ENCODE data around the gene ZNF292.
"Not testable (repeated sequence)": the region's sequence is repeated elsewhere in the genome, so short reads cannot be mapped to it uniquely, and the experiment has no call there.

Gene ZNF292

DNA sequence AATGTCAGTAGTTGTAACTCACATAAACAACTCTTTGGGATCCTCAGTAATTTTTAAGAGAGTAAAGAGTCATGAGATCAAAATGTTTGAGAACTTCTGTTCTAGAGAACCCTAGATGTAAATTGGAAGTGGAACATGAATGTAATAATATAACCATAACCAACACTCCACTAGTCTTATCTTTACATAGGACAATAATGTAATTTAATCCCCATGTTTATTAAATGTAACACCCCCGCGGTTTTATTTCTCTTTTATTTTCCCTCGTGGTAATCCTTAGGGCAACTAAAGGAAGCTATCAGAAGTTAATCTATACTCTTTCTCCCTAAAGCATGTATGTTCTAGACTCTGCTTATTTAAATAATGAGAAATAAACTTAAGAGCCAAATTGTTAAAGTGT lies 54.4 kb downstream of the ZNF292 start:
- no peak for DNase-seq (ENCODE audit: extremely low read depth in 1 of 2, low read depth in 1 of 2)

DNA sequence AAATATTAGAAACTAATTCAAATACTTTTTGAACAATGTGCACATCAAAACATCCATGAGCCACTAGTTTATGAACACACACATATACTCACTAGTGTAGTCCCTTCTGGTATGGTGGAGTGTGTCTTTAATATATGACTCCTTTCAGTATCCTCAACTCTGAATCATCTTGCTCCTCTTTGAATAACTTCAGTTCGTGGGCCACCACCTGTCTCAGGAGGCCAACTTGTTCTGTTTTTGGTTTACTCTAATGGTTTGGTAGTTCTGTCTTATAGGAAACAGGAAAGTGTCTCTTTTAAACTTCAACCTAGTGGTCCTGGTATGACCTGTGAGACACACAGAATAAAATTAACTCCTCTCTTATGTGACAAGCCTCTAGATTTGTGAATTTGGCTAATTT lies 55.6 kb downstream of the ZNF292 start:
- DNase-seq (ENCODE audit: extremely low read depth in 1 of 2, low read depth in 1 of 2): no peak

DNA sequence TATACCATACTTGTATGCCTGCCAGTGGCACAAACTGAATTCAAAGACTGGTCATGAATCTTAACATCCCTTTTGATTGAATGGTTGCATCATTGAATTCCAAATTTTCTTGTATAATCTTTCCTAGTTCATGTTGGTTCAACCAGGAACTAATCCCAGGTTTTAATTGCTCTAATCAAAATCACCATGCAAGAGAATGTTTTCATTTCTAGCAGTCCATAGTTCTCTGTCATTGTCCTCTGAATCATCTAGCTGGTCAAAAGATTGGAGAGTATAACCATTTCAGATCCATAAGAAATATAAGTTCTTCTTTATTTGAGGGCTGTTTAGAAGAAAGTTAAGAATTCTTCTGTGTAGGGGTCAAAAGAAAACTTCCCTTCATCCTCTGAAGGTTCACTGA lies 57.2 kb downstream of the ZNF292 start:
- DNase-seq (ENCODE audit: extremely low read depth in 1 of 2, low read depth in 1 of 2): no peak

DNA sequence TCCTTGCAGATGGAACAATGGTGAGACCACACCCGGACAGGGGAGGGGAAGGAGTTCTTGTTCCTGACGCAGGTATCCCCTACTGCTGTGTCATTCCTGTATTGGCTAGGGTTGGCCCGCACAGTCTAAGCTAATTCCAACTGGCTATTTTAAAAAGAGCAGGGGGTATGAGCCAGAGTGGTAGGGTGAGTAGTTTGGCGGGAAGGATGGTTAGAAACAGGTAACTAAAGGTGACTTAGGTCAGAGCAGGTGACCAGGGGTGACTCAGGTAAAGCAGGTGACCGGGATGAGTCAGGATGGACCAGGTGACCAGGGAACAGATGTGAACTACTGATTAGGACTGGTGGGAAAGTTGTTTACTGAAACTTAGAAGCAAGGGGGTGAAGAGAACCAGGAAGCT lies 58.0 kb downstream of the ZNF292 start:
- no peak for DNase-seq (ENCODE audit: extremely low read depth in 1 of 2, low read depth in 1 of 2)

DNA sequence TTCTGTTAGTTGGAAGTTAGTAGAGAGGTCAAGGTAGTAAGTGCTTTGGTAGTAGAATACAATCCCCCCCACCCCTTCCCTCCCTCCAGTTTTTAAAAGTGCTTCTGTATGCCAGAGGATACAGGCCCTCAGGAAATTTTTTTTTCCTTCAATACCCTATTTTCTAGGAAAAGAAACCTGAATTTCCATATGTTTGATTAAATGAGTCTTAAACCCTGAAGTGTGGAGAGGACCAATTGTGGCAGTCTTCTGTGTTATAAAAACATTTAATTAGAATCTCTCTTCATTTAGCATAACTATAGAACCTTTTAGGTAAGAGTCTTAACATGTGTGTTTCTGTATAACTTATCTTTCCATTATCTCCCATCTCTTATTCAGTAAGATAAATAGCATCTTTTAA lies 59.5 kb downstream of the ZNF292 start:
- no peak for DNase-seq (ENCODE audit: extremely low read depth in 1 of 2, low read depth in 1 of 2)

DNA sequence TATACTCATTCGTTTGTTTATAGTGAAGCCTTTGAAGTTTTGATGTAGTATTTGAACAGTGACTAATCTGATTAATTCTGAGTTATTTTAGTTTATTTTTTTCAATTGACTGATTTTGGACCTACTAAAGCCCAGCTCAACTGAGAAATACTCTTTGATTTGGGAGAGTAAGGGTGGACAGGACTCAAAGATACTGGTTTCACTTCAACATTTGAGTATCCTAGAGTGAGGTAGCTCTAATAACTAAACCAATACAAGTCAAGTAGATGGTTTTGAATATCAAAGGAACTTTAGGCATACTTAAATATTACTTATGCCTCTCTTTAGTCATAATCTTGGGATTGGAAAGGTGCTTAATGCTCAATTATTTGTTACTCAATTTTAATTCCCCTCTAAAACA lies 65.6 kb downstream of the ZNF292 start:
- no peak for DNase-seq (ENCODE audit: extremely low read depth in 1 of 2, low read depth in 1 of 2)

DNA sequence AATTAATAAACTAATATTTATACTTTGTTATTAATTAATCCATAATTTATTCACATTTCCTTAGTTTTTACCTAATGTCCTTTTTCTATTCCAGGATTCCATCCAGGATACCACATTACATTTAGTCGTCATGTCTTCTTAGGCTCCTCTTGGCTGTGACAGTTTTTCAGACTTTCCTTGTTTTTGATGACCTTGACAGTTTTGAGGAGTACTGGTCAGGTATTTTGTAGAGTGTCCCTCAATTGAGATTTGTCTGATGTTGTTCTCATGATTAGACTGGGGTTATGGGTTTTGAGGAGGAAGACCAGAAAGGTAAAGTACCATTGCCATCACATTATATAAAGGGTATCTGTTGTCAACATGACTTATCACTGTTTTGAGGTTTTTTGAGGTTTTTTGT lies 67.3 kb downstream of the ZNF292 start:
- no peak for DNase-seq (ENCODE audit: extremely low read depth in 1 of 2, low read depth in 1 of 2)

DNA sequence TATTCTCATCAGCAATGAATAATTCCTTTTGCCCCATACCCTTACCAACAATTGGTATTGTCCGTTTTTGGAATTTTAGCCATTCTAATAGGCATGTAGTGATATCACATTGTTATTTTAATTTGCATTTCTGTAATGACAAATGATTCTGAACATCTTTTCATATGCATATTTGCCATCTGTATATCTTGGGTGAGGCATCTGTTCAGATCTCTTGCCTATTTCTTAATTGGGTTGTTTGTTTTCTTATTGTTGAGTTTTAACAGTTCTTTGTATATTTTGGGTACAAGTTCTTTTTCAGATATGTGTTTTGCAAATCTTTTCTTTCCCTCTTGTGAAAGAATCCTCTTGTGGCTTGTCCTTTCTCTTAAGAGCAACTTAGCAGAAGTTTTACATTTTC lies 69.6 kb downstream of the ZNF292 start:
- no peak for DNase-seq (ENCODE audit: extremely low read depth in 1 of 2, low read depth in 1 of 2)

DNA sequence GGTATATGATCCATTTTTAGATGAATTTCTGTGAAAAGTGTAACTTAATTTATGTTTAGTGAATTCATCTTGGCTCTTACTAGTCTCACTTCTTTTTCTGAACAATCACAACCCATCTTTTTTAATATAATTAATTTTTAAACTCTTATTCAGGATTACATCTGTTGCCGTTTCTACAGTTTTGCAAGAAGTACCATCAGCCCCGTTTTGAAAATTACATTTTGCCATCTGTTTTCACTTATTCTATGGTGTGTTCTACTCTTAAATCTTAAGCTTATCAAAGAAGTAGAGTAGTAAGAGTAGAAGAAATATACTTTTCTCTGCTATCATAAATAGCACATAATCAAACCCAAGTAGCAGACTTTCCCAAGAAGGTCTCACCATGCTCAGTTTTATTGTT lies 70.1 kb downstream of the ZNF292 start:
- DNase-seq (ENCODE audit: extremely low read depth in 1 of 2, low read depth in 1 of 2): no peak

DNA sequence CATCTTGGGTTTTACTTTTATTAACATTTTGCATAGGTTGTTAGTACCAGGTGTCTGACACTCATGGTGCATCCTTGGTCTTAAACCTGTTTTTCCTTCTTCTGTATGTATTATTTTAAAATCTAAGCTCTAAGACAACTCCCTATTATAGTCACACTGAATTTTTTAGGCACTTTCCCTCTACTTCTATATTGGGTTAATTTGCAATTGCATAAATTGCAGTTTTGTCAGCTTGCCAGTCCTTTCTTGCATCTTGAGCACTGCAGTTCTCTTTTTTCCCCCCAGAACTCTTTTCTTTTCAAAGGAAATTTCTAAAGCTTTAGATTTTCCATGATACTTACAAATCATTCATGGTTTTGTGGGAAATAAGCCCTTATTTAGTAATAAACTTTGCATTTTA lies 70.6 kb downstream of the ZNF292 start:
- DNase-seq (ENCODE audit: extremely low read depth in 1 of 2, low read depth in 1 of 2): no peak

DNA sequence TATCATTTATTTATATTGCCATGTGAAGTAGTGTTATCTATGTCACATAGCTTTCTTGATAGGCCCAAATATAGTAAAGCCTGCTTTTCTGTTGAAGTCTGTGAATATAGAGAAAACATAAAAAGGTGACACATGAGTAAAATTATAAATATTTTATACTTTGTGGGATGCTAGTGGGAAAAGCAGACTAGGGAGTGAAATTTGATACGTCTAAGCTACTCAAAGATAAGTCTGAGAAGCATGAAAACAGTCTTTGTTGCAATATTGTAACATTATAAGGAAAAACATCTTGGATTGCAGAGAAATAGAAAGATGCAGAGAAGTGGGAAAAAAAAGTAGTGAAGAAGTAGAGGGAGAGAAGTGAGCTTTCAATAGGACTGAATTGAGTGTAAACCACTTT lies 75.4 kb downstream of the ZNF292 start:
- DNase-seq (ENCODE audit: extremely low read depth in 1 of 2, low read depth in 1 of 2): no peak

DNA sequence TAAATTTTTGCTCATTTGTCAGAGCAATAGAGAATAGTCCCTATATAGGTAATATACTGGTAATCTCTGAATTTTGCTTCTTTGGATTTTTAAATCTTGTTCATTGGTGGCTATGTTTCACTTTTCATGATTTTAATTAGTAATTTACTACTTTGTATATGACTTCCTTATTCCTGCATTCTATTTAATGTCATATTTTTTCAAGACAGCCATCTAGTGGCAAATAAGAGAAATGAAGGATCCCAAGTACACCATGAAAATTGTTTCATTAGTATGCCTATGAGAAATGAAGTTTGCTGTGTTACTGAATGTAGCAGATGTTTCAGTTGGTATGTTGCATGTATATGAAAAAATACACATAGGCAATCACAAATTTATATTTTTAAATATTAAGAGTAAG lies 82.4 kb downstream of the ZNF292 start:
- no peak for DNase-seq (ENCODE audit: extremely low read depth in 1 of 2, low read depth in 1 of 2)

DNA sequence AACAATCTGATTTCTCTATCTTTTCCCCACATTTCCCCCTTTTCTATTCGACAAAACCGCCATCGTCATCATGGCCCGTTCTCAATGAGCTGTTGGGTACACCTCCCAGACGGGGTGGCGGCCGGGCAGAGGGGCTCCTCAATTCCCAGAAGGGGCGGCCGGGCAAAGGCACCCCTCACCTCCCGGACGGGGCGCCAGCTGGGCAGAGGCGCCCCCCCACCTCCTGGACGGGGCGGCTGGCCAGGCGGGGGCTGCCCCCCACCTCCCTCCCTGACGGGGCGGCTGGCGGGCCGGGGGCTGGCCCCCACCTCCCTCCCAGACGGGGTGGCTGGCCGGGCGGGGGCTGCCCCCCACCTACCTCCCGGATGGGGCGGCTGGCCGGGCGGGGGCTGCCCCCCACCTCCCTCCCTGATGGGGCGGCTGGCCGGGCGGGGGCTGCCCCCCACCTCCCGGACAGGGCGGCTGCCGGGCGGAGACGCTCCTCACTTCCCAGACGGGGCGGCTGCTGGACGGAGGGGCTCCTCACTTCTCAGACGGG lies 83.8 kb downstream of the ZNF292 start:
- DNase-seq (ENCODE audit: extremely low read depth in 1 of 2, low read depth in 1 of 2): not testable (repeated sequence)

DNA sequence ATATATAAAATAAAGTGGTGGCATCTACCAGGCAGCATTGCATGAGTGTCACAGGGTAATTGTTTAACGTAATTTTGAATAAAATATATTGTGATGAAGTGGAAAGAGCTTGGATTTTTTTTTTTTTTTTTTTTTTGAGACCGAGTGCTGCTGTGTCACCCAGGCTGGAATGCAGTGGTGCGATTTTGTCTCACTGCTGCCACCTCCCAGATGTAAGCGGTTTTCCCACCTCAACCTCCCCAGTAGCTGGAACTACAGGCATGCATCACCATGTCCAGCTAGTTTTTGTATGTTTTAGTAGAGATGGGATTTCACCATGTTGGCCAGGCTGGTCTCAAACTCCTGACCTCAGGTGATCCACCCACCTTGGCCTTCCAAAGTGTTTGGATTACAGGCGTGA lies 85.9 kb downstream of the ZNF292 start:
- no peak for DNase-seq (ENCODE audit: extremely low read depth in 1 of 2, low read depth in 1 of 2)

DNA sequence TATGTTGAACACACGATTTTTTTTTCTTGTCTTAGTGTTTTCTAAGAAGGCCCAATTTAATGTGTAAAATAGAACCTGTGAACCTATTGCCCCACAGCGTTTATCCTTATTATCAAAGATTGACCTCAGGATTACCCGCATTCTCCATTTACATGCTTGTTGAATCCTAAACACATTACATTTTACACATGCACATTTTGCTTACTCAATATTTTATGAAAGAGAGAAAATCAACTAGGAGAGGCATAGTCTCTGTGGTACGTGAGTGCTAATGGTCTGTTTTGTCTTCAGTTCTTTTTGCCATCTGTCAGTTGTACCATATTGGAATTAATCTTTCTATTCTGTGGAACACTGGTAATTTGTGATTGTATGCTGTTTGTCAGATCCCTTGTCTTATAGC lies 86.9 kb downstream of the ZNF292 start:
- DNase-seq (ENCODE audit: extremely low read depth in 1 of 2, low read depth in 1 of 2): no peak

DNA sequence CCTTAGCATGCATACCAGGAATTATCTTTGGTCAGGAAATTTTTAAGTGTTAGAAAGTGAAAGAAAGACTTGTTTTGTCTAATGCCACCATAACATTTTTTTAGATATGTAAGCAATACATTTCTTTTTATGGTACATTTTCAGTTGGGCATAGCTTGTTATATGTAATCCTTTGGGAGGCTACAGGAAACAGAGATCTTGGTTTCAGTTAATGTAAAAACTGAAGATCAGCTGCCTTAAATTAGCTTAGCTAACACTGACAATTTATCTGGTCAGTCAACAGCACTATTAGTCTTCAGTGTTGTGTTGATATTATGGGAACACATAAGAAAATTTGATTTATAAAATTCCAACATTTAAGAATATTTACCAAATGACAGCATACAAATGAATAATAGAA lies 88.4 kb downstream of the ZNF292 start:
- DNase-seq (ENCODE audit: extremely low read depth in 1 of 2, low read depth in 1 of 2): no peak

DNA sequence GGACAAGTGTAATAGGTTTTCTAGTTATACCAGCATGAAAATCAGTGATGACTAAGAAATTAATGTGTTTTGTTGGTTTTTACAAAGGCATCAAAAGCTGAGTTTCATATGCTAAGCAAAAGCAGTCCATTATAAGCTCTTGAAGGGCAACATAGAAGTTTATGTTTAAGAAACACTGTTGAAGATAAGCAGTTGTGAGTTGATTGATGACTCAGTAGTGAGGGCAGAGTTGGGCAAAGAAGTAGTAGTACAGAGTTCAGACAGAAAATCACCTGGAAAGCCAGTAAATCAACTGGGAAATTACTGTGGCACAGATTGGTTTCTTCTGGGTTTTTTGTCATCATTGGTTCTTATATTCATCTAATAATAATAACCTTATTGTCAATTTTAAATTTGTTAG lies 89.0 kb downstream of the ZNF292 start:
- DNase-seq (ENCODE audit: extremely low read depth in 1 of 2, low read depth in 1 of 2): no peak

DNA sequence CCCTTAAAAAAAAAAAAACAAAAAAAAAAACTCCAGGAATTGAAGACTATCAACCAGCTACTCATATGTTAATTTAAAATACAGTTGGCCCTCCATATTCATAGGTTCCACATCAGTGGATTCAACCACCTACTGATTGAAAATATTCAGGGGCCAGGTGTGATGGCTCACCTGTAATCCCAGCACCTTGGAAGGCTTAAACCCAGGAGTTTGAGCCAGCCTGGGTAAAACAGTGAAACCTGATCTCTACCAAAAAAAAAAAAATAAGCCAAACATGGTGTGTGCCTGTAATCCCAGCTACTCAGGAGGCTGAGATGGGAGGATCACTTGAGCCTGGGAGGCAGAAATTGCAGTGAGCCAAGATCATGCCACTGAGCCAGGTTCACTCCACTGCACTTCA lies 94.7 kb downstream of the ZNF292 start:
- no peak for DNase-seq (ENCODE audit: extremely low read depth in 1 of 2, low read depth in 1 of 2)

DNA sequence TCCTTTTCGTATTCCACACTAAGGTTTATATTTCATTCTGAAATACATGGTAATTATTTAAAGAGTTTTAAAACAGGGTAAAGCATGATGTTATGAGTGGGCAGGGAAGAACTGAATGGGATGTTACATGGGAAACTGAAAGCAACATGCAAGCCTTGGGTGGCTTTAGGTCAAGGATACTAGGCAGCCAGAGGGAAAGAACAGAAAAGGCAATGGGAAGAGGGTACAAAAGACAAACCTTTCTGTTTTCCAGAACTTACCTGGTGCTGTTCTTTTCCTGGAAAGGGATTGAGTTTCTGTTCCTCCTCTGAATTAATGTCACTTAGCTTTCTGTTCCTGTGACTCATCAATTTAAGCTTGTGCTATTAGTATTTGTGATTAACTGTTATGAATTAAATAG lies 95.9 kb downstream of the ZNF292 start:
- no peak for DNase-seq (ENCODE audit: extremely low read depth in 1 of 2, low read depth in 1 of 2)

DNA sequence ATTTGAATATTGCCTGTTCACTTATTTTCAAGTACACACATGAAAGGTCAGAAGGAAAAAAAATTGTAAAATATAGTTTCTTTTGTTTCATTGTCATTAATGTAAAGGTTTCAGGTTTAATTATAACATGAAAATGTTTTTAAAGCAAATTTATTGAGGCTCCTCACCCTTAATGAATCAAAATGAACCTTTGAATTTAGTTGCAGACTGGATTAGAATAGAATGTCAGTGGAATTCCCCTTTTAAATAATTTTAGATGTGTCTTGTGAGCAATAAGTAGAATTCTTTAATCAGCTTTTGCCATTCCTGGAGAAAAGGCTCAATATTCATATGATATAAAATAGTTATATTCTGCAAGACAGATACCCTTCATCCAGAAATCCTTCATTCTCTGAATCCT lies 96.4 kb downstream of the ZNF292 start:
- no peak for DNase-seq (ENCODE audit: extremely low read depth in 1 of 2, low read depth in 1 of 2)

DNA sequence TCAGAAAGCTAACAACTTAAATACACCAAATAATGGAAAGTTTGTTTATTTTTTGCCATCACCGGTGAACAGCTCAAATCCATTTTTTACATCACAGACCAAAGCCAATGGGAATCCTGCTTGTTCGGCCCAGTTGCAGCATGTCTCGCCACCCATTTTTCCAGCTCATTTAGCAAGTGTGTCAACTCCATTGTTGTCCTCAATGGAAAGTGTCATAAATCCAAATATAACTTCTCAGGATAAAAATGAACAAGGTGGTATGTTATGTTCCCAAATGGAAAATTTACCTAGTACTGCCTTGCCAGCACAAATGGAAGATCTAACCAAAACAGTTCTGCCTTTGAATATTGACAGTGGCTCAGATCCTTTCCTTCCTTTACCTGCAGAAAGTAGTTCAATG lies 101.7 kb downstream of the ZNF292 start:
- DNase-seq (ENCODE audit: extremely low read depth in 1 of 2, low read depth in 1 of 2): no peak

DNA sequence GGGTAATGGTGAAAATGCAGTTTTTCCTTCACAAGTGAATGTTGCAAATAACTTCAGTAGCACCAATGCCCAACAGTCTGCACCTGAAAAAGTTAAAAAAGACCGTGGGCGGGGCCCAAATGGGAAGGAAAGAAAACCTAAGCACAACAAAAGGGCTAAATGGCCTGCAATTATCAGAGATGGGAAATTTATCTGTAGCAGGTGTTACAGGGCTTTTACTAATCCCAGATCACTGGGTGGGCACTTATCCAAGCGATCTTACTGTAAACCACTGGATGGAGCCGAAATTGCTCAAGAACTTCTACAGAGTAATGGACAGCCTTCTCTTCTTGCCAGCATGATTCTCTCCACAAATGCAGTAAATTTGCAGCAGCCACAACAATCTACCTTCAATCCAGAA lies 102.2 kb downstream of the ZNF292 start:
- DNase-seq (ENCODE audit: extremely low read depth in 1 of 2, low read depth in 1 of 2): no peak

DNA sequence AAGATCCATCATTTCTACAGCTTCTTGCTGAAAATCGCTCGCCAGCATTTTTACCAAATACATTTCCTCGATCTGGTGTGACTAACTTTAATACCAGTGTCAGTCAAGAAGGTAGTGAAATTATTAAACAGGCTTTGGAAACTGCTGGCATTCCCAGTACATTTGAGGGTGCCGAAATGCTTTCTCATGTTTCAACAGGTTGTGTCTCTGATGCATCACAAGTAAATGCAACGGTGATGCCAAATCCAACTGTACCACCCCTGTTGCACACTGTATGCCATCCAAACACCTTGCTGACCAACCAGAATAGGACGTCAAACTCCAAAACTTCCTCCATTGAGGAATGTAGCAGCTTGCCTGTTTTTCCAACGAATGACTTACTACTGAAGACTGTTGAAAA lies 102.6 kb downstream of the ZNF292 start:
- no peak for DNase-seq (ENCODE audit: extremely low read depth in 1 of 2, low read depth in 1 of 2)

DNA sequence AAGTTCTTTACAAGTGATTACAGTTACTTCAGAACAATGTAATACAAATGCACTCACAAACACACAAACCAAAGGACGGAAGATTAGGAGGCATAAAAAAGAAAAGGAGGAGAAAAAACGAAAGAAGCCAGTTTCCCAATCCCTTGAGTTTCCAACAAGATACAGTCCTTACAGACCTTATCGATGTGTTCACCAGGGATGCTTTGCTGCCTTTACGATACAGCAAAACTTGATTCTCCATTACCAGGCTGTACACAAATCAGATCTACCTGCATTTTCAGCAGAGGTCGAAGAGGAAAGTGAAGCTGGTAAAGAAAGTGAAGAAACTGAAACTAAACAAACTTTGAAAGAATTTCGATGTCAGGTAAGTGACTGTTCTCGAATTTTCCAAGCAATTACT lies 104.4 kb downstream of the ZNF292 start:
- no peak for DNase-seq (ENCODE audit: extremely low read depth in 1 of 2, low read depth in 1 of 2)
